ENCODE results near the gene OARD1.

- TF ChIP-seq, protein P1, sequence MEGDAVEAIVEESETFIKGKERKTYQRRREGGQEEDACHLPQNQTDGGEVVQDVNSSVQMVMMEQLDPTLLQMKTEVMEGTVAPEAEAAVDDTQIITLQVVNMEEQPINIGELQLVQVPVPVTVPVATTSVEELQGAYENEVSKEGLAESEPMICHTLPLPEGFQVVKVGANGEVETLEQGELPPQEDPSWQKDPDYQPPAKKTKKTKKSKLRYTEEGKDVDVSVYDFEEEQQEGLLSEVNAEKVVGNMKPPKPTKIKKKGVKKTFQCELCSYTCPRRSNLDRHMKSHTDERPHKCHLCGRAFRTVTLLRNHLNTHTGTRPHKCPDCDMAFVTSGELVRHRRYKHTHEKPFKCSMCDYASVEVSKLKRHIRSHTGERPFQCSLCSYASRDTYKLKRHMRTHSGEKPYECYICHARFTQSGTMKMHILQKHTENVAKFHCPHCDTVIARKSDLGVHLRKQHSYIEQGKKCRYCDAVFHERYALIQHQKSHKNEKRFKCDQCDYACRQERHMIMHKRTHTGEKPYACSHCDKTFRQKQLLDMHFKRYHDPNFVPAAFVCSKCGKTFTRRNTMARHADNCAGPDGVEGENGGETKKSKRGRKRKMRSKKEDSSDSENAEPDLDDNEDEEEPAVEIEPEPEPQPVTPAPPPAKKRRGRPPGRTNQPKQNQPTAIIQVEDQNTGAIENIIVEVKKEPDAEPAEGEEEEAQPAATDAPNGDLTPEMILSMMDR (IDR thresholded peaks at IDR 0.05) = no peak
- TF ChIP-seq POLR2AphosphoS5 (IDR thresholded peaks at IDR 0.05) = no peak
Observed at GRCh38 chr6:41093729-41094128, 21.6 kb upstream of the OARD1 start.

Measured in breast epithelium (tissue), 3 donors.